HepG2 (cell line): ENCODE data around the gene FBXO24. TPM values are rescaled to one million over a fixed set of nuclear protein-coding genes. Genes with fewer than 3 reads are reported as not detected.

Experiments used
- ATAC-seq: fragments of 200-7000 bp; cut with Tn5 transposase; 3 replicates; pipeline ENCODE4 v1.9.1; 2020; ENCODE audit warnings: mild to moderate bottlenecking, moderate library complexity
- BruUV-seq: library from RNA; stranded (reverse); fragments of 400-500 nt; replicated peaks from 2 replicates; lab custom pipeline; 2021; lab: Mats Ljungman, UMichigan
- CTCF ChIA-PET: fragments of 300-600 bp; formaldehyde crosslinking; extraction: SDS; loops from one replicate; lab custom pipeline; 2021; ENCODE audit warnings: low total read pairs, inconsistent platforms, low intra/inter-chr PET ratio; lab: Yijun Ruan, JAX
- POLR2A ChIA-PET: fragments of 350-600 bp; sonication (Branson Sonifier 250); formaldehyde crosslinking; loops from one replicate; lab custom pipeline; 2020; ENCODE audit warnings: antibody characterized with exemption, inconsistent platforms; lab: Yijun Ruan, JAX
- DNase-seq: peaks from one replicate; pipeline ENCODE4 v3.0.0-alpha.2; 2015; ENCODE audit warnings: low spot score
- FAIRE-seq: peaks from 3 replicates; lab custom pipeline; 2011; peaks lifted over from hg19 to GRCh38; lab: Jason Lieb, UNC
- H2AFZ ChIP-seq: one replicate; pipeline ENCODE4 v1.6.1; 2011; ENCODE audit warnings: low read length, inconsistent platforms
- H3K27ac ChIP-seq: fragments of 300-600 bp; 3 replicates; pipeline ENCODE4 v1.8.0; 2011; ENCODE audit warnings: mixed run types, mild to moderate bottlenecking, mixed read lengths, low read length, inconsistent platforms; ENCODE audit not compliant: insufficient read depth; ENCODE audit errors: extremely low read length
- H3K27me3 ChIP-seq, 2 experiments: fragments of 200-600 bp in 1 of 2; 2 replicates in 1 of 2; 3 replicates in 1 of 2; pipeline versions ENCODE4 v1.6.0 to v1.8.0; 2011; ENCODE audit warnings: low read length in 2 of 2, mild to moderate bottlenecking in 2 of 2, moderate library complexity in 2 of 2, inconsistent platforms in 1 of 2; ENCODE audit not compliant: insufficient read depth in 2 of 2, control insufficient read depth in 1 of 2
- H3K36me3 ChIP-seq, 2 experiments: fragments of 200-600 bp in 1 of 2; replicated peaks in 1 of 2; 2 replicates in 1 of 2; 3 replicates in 1 of 2; pipeline versions ENCODE4 v1.5.1 to v1.8.0; 2011; ENCODE audit warnings: low read length in 2 of 2, inconsistent platforms in 1 of 2; ENCODE audit not compliant: insufficient read depth in 2 of 2, control insufficient read depth in 1 of 2
- H3K4me1 ChIP-seq: 2 replicates; pipeline ENCODE4 v1.5.1; 2012; ENCODE audit warnings: low read length, inconsistent platforms; ENCODE audit not compliant: insufficient read depth
- H3K4me2 ChIP-seq: 2 replicates; pipeline ENCODE4 v1.6.0; 2011; ENCODE audit warnings: low read depth, low read length, inconsistent platforms
- H3K4me3 ChIP-seq, 3 experiments: fragments of 200-600 bp in 1 of 3; sonication (generic), shearing (Covaris generic) in 1 of 3; replicated peaks in 1 of 3; 2 replicates each; pipeline ENCODE4 v1.5.1; 2011 to 2016; ENCODE audit warnings: low read length in 3 of 3, inconsistent platforms in 2 of 3, low read depth in 2 of 3, mild to moderate bottlenecking in 2 of 3, control low read depth in 1 of 3, mixed read lengths in 1 of 3; ENCODE audit not compliant: insufficient read depth in 1 of 3
- H3K79me2 ChIP-seq: one replicate; pipeline ENCODE4 v1.6.1; 2011; ENCODE audit warnings: low read length, inconsistent platforms; ENCODE audit not compliant: insufficient read depth
- H3K9ac ChIP-seq: 2 replicates; pipeline ENCODE4 v1.6.0; 2011; ENCODE audit warnings: mild to moderate bottlenecking, low read depth, low read length, inconsistent platforms; ENCODE audit not compliant: insufficient read depth
- H3K9me3 ChIP-seq: 2 replicates; pipeline ENCODE4 v1.5.1; 2012; ENCODE audit warnings: mild to moderate bottlenecking, low read length
- H4K20me1 ChIP-seq: 2 replicates; pipeline ENCODE4 v1.6.0; 2011; ENCODE audit warnings: inconsistent platforms, mild to moderate bottlenecking, low read length, moderate library complexity; ENCODE audit not compliant: insufficient read depth
- CHD4 ChIP-seq: fragments of 200-600 bp; sonication (generic); IDR thresholded peaks from 2 replicates; pipeline ENCODE4 v1.7.0; 2017; ENCODE audit warnings: mild to moderate bottlenecking, low read length, borderline replicate concordance
- EHMT2 ChIP-seq: fragments of 200-600 bp; sonication (generic); IDR thresholded peaks from 2 replicates; pipeline ENCODE4 v1.7.0; 2017; ENCODE audit warnings: antibody characterized with exemption, low read depth, low read length, borderline replicate concordance
- FOXP1 ChIP-seq, 2 experiments: fragments of 450-650 bp in 1 of 2; IDR thresholded peaks; 2 replicates each; pipeline ENCODE4 v1.6.1; 2017 to 2018; ENCODE audit warnings: antibody characterized with exemption in 1 of 2
- HOXA7 ChIP-seq: sonication (generic); formaldehyde crosslinking; IDR thresholded peaks from 2 replicates; pipeline ENCODE4 v1.8.1; 2022; ENCODE audit warnings: mild to moderate bottlenecking, missing genetic modification reagents, moderate library complexity
- KDM5B ChIP-seq: sonication (generic); formaldehyde crosslinking; IDR thresholded peaks from 2 replicates; pipeline ENCODE4 v1.4.0; 2020; ENCODE audit warnings: missing genetic modification reagents, mild to moderate bottlenecking, borderline replicate concordance
- KLF12 ChIP-seq: sonication (generic); formaldehyde crosslinking; IDR thresholded peaks from 2 replicates; pipeline ENCODE4 v1.4.0; 2020; ENCODE audit warnings: missing genetic modification reagents, borderline replicate concordance
- NCOR1 ChIP-seq: fragments of 200-600 bp; sonication (generic); IDR thresholded peaks from 2 replicates; pipeline ENCODE4 v1.7.0; 2017; ENCODE audit warnings: antibody characterized with exemption, low read length, borderline replicate concordance
- SIN3B ChIP-seq: fragments of 150-350 bp; IDR thresholded peaks from 2 replicates; pipeline ENCODE4 v1.6.1; 2014; ENCODE audit warnings: low read length
- SSRP1 ChIP-seq: IDR thresholded peaks from 2 replicates; pipeline ENCODE4 v1.6.1; 2016; ENCODE audit warnings: control low read depth
- XBP1 ChIP-seq: sonication (generic); formaldehyde crosslinking; IDR thresholded peaks from 2 replicates; pipeline ENCODE4 v1.5.0; 2020; ENCODE audit warnings: missing genetic modification reagents
- YEATS4 ChIP-seq: sonication (generic); formaldehyde crosslinking; IDR thresholded peaks from 2 replicates; pipeline ENCODE4 v1.4.0; 2020; ENCODE audit warnings: missing genetic modification reagents, borderline replicate concordance
- ZBTB37 ChIP-seq: sonication (generic); formaldehyde crosslinking; IDR thresholded peaks from 2 replicates; pipeline ENCODE4 v1.4.0; 2020; ENCODE audit warnings: mild to moderate bottlenecking, missing genetic modification reagents
- ZBTB42 ChIP-seq: sonication (generic); formaldehyde crosslinking; IDR thresholded peaks from 2 replicates; pipeline ENCODE4 v1.5.0; 2020; ENCODE audit warnings: mild to moderate bottlenecking, missing genetic modification reagents
- ZFP1 ChIP-seq: IDR thresholded peaks from 2 replicates; pipeline ENCODE4 v1.6.1; 2016
- ZMYM4 ChIP-seq: sonication (generic); formaldehyde crosslinking; IDR thresholded peaks from 2 replicates; pipeline ENCODE4 v1.8.1; 2023; ENCODE audit warnings: mild to moderate bottlenecking, missing genetic modification reagents
- ZNF20 ChIP-seq: sonication (generic); formaldehyde crosslinking; IDR thresholded peaks from 2 replicates; pipeline ENCODE4 v1.4.0; 2020; ENCODE audit warnings: mild to moderate bottlenecking, moderate library complexity, missing genetic modification reagents
- ZNF264 ChIP-seq: sonication (generic); formaldehyde crosslinking; IDR thresholded peaks from 2 replicates; pipeline ENCODE4 v1.4.0; 2020; ENCODE audit warnings: missing genetic modification reagents
- WGBS: methylation state at CpG from one replicate; pipeline ENCODE4 v1.1.6; 2017; ENCODE audit warnings: low lambda C conversion rate; 5-methylcytosine and 5-hydroxymethylcytosine counted together
- in situ Hi-C: cut with HindIII; loops from 2 replicates; pipeline ENCODE4 v1.10.0; 2017; ENCODE audit warnings: low pct_unique_long_range_greater_than_20kb; ENCODE audit not compliant: extremely low pct_ligation_motif_present
- intact Hi-C: fragments of 100-400 bp; cut with micrococcal nuclease; formaldehyde crosslinking; loops from one replicate; pipeline ENCODE4 v1.10.0; 2022; ENCODE audit not compliant: unreplicated experiment
- polyA plus RNA-seq, 8 experiments: library from polyadenylated mRNA; depleted of rRNA in 3 of 8; stranded (reverse) in 7 of 8; unstranded in 1 of 8; fragments of >200 nt; fragmentation: Illumina TruSeq in 4 of 8; extraction: Trizol in 4 of 8; gene quantifications; 2 replicates each; pipeline versions ENCODE4 v1.2.1 to v1.2.3, GENCODE V29; 2011 to 2016; ENCODE audit warnings: low read depth in 4 of 8, missing spikeins in 1 of 8, mixed read lengths in 1 of 8; ENCODE audit not compliant: insufficient read depth in 1 of 8
- total RNA-seq, 5 experiments: library from RNA; depleted of rRNA; stranded (reverse); fragments of >200 nt; fragmentation: Illumina TruSeq; extraction: Trizol; gene quantifications; 2 replicates each; pipeline ENCODE4 v1.2.3, GENCODE V29; 2016; ENCODE audit warnings: low read depth in 1 of 5
- TF ChIP-seq, protein P1 (sequence below): sonication (generic); formaldehyde crosslinking; IDR thresholded peaks from 2 replicates; pipeline ENCODE4 v1.5.0; 2020; ENCODE audit warnings: missing genetic modification reagents

FBXO24 gene
- total and polyA plus RNA-seq, 2 of the 13 experiments (the other 11 are each of a cell fraction or from before 2014, with no cell fraction given), result 0.20 to 0.55 TPM

GRCh38 chr7:100584054-100584682, 2.0 kb upstream of the FBXO24 start:
- DNase-seq (no peak), ATAC-seq (no peak)
- H3K4me2 ChIP-seq, result peak overlapping the region; percentile 94
- H3K4me3 ChIP-seq, result peak overlapping the region; percentile 80 to 98 (median 86); a peak in 5 of 6 replicates
- no peak overlapping the region for H2AFZ ChIP-seq
- no peaks in the 10 kb centered on the region; a peak in 1 of 5 replicates for H3K27me3 ChIP-seq
- CTCF ChIA-PET, result no interaction called here
- TF ChIP-seq, protein P1, sequence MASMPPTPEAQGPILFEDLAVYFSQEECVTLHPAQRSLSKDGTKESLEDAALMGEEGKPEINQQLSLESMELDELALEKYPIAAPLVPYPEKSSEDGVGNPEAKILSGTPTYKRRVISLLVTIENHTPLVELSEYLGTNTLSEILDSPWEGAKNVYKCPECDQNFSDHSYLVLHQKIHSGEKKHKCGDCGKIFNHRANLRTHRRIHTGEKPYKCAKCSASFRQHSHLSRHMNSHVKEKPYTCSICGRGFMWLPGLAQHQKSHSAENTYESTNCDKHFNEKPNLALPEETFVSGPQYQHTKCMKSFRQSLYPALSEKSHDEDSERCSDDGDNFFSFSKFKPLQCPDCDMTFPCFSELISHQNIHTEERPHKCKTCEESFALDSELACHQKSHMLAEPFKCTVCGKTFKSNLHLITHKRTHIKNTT (CRISPR knock-in tag), result no peak
- TF ChIP-seq FOXP1 (IDR thresholded peaks at IDR 0.05) (no peak), FOXP1 (CRISPR knock-in tag; IDR thresholded peaks at IDR 0.05) (no peak), ZFP1 (no peak), ZBTB37 (CRISPR knock-in tag) (no peak), NCOR1 (no peak), ZBTB42 (CRISPR knock-in tag) (no peak), KLF12 (CRISPR knock-in tag) (no peak), KDM5B (no peak), XBP1 (no peak), EHMT2 (no peak), ZNF20 (CRISPR knock-in tag) (no peak), SSRP1 (no peak), HOXA7 (CRISPR knock-in tag) (no peak), YEATS4 (CRISPR knock-in tag) (no peak), CHD4 (no peak), ZNF264 (CRISPR knock-in tag) (no peak), ZMYM4 (CRISPR knock-in tag) (no peak), SIN3B (no peak)
- TF ChIP-seq, all 625 proteins: peak for 0
- H3K9me3 ChIP-seq, result no peaks in the 10 kb centered on the region
- H3K9ac ChIP-seq, result peak overlapping the region; percentile 94; the same call in 1 of the 2 replicates
- WGBS, result 61% methylated on average over 15 of the region's 15 CpGs
- POLR2A ChIA-PET, result interaction anchor here (0.7 to 4.1 kb wide), 9 partner anchors 12 to 155 kb away, joined by 3 to 73 read pairs (median 11); partner anchors contain the start of genes MEPCE, MOSPD3 and ZCWPW1
- intact Hi-C loops (no loop called here), in situ Hi-C loops (no loop called here)
- H3K4me1 ChIP-seq, result peaks cover 34% of the 10 kb centered on the region
- H3K27ac ChIP-seq, result no peak overlapping the region
- H4K20me1 ChIP-seq, result peaks cover 8% of the 10 kb centered on the region; the same call in 1 of the 2 replicates
- peaks cover 10 to 18% of the 10 kb centered on the region in 2 experiments; a peak in 4 of 5 replicates for H3K36me3 ChIP-seq
- BruUV-seq, result no TSS peak
- H3K79me2 ChIP-seq, result peaks cover 6% of the 10 kb centered on the region
- FAIRE-seq, result no peak
